ENCODE measurements around the gene ARID3A. TPM values are rescaled to one million over a fixed set of nuclear protein-coding genes. Genes with fewer than 3 reads are reported as not detected.
A peak's percentile ranks its signal among the peaks of the same experiment; 100 is the strongest.

The ARID3A gene
- total RNA-seq, 1 experiment from 2014 or later = 239 TPM

DNA sequence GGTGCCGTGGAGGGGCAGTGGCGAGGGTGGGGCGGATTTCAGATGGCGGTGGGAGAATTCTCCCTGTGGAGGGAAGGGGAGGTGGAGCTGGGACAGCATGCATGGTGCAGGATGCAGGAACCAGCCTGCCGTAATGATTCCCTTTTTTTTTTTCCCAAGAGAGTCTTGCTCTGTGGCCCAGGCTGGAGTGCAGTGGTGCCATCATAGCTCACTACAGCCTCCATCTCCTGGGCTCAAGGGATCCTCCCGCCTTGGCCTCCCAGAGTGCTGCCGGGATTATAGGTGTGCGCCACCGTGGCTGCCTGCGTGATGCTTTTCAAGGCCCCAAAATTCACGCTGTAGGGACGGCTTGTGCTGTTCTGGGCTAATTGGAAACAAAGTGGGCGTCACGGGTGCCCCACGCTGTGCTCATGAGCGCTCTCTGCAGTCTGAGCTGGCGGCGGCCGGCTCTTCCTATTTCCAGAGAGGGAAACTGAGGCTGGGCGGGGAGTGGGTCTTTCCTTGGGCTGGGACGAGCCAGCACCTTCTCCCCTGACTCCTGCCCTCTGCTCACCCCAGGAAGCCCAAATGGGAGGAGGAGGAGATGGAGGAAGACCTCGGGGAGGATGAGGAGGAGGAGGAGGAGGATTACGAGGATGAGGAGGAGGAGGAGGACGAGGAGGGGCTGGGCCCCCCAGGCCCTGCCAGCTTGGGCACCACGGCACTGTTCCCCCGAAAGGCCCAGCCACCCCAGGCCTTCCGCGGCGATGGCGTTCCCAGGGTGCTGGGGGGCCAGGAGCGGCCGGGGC, 6.2 kb downstream of the ARID3A start:
- ChIA-PET CTCF (interaction anchor here (0.6 kb wide), 1 partner anchor 162 kb away, joined by 5 read pairs; no protein-coding TSS in a partner anchor), POLR2A (no interaction called here)
- Histone ChIP-seq H3K9me3 (no peaks in the 10 kb centered on the region), H3K4me1 (peaks cover 29% of the 10 kb centered on the region), H3K36me3 (ENCODE audit: control insufficient read depth, insufficient read depth, low read length) (peaks cover 3% of the 10 kb centered on the region), H3K4me3 (ENCODE audit: low read depth, low read length) (no peak overlapping the region), H3K27me3 (replicated peaks; ENCODE audit: control insufficient read depth, insufficient read depth, low read length) (no peaks in the 10 kb centered on the region)
- H3K9me3 Mint-ChIP-seq (ENCODE audit: unreplicated experiment) = no peaks in the 10 kb centered on the region
- no peaks in the 10 kb centered on the region for H3K4me1 Mint-ChIP-seq (ENCODE audit: low read depth, unreplicated experiment)
- H3K4me3 Mint-ChIP-seq (ENCODE audit: unreplicated experiment) = peak overlapping the region; percentile 22
- no peak overlapping the region for H3K27ac Mint-ChIP-seq (ENCODE audit: unreplicated experiment)
- no TSS peak for BruUV-seq (replicated peaks)
- H3K27me3 Mint-ChIP-seq (ENCODE audit: insufficient read depth, unreplicated experiment) = no peaks in the 10 kb centered on the region
- intact Hi-C loops (cut with micrococcal nuclease; ENCODE audit: unreplicated experiment) = no loop called here
- TF ChIP-seq, protein P1, sequence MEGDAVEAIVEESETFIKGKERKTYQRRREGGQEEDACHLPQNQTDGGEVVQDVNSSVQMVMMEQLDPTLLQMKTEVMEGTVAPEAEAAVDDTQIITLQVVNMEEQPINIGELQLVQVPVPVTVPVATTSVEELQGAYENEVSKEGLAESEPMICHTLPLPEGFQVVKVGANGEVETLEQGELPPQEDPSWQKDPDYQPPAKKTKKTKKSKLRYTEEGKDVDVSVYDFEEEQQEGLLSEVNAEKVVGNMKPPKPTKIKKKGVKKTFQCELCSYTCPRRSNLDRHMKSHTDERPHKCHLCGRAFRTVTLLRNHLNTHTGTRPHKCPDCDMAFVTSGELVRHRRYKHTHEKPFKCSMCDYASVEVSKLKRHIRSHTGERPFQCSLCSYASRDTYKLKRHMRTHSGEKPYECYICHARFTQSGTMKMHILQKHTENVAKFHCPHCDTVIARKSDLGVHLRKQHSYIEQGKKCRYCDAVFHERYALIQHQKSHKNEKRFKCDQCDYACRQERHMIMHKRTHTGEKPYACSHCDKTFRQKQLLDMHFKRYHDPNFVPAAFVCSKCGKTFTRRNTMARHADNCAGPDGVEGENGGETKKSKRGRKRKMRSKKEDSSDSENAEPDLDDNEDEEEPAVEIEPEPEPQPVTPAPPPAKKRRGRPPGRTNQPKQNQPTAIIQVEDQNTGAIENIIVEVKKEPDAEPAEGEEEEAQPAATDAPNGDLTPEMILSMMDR (IDR thresholded peaks at IDR 0.05; ENCODE audit: insufficient read depth in 1 of 2, low read depth in 1 of 2, low read length in 1 of 2, severe bottlenecking in 1 of 2, unreplicated experiment in 1 of 2) = no peak
- DNase-seq = no peak
- H3K36me3 Mint-ChIP-seq (ENCODE audit: insufficient read depth, unreplicated experiment) = peaks cover 84% of the 10 kb centered on the region

DNA sequence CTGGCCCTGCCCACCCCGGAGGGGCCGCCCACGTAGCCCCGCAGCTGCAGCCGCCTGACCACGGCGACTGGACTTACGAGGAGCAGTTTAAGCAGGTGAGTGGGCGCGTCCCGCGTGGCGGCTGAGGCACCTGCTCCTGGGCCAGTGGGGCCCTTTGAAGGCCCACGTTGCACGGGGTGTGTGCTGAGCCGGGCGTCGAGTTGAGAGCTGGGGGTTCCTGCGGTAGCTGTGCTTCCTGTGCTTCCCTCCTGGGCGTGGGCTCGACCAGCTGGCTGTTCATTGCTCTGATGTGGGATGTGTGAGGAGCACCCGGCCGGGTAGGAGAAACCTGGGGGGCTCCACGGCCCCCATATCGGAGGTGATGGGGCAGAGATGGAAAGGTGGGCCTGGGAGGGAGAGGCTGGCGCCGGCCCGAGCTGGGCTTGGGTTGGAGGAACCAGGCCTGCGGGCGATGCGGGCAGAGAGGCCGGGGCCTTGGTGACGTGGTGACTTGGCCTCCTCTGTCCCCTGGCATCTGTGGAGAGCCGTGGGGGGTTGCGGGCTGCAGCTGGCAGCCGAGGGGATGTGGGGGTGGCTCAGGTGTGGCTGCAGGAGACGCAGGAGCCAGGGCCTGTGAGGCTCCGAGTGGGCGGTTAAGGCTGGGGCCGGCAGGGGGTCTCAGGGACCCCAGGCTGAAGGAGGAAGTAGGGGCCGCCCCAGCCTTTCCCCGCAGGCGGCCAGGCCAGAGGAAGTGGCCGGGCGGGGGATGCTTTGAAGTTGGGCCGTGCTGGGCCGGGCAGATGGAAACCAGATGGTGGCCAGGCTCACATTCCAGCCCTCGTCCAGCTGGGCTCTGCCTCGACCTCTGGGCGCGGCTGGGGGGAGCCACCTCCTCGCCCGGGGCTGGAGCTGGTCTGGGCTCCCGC, 7.1 kb downstream of the ARID3A start:
- Mint-ChIP-seq H3K36me3 (ENCODE audit: insufficient read depth, unreplicated experiment) (peaks cover 92% of the 10 kb centered on the region), H3K9me3 (ENCODE audit: unreplicated experiment) (no peaks in the 10 kb centered on the region), H3K4me3 (ENCODE audit: unreplicated experiment) (peak overlapping the region; percentile 30), H3K27ac (ENCODE audit: unreplicated experiment) (no peak overlapping the region), H3K4me1 (ENCODE audit: low read depth, unreplicated experiment) (no peaks in the 10 kb centered on the region), H3K27me3 (ENCODE audit: insufficient read depth, unreplicated experiment) (no peaks in the 10 kb centered on the region)
- Histone ChIP-seq H3K36me3 (ENCODE audit: control insufficient read depth, insufficient read depth, low read length) (peaks cover 3% of the 10 kb centered on the region), H3K4me3 (ENCODE audit: low read depth, low read length) (no peak overlapping the region), H3K4me1 (peaks cover 26% of the 10 kb centered on the region), H3K9me3 (no peaks in the 10 kb centered on the region), H3K27me3 (replicated peaks; ENCODE audit: control insufficient read depth, insufficient read depth, low read length) (no peaks in the 10 kb centered on the region)
- peak; percentile 51 to 77 for DNase-seq
- intact Hi-C loops (cut with micrococcal nuclease; ENCODE audit: unreplicated experiment) = no loop called here
- ChIA-PET CTCF (interaction anchor here (0.6 kb wide), 1 partner anchor 39 kb away, joined by 5 read pairs; no protein-coding TSS in a partner anchor), POLR2A (no interaction called here)
- TF ChIP-seq, protein P1 (IDR thresholded peaks at IDR 0.05; ENCODE audit: insufficient read depth in 1 of 2, low read depth in 1 of 2, low read length in 1 of 2, severe bottlenecking in 1 of 2, unreplicated experiment in 1 of 2) = no peak
- BruUV-seq (replicated peaks) = no TSS peak

DNA sequence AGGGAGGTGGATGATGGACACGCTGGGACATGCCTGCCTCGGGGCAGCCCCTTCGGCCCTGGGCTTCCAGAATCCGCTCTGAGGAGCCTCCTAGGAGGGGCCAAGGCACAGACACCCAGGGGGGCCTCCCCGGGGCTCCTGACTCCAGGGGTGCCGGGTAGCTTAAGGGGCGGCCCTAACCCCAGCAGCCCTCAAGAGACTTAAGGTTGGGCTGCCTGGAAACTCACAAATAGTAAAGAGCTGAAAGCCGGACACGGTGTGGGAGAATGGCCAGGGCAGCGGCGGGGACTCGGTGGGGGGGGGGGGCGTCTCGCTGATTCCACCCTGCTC, 7.7 kb downstream of the ARID3A start:
- POLR2A ChIA-PET = no interaction called here
- CTCF ChIA-PET = interaction anchor here (0.6 kb wide), 1 partner anchor 39 kb away, joined by 5 read pairs; no protein-coding TSS in a partner anchor
- intact Hi-C loops (cut with micrococcal nuclease; ENCODE audit: unreplicated experiment) = no loop called here
- Histone ChIP-seq H3K27me3 (replicated peaks; ENCODE audit: control insufficient read depth, insufficient read depth, low read length) (no peaks in the 10 kb centered on the region), H3K4me3 (ENCODE audit: low read depth, low read length) (no peak overlapping the region), H3K4me1 (peaks cover 19% of the 10 kb centered on the region), H3K9me3 (no peaks in the 10 kb centered on the region), H3K36me3 (ENCODE audit: control insufficient read depth, insufficient read depth, low read length) (peaks cover 5% of the 10 kb centered on the region)
- TF ChIP-seq, protein P1 (IDR thresholded peaks at IDR 0.05; ENCODE audit: insufficient read depth in 1 of 2, low read depth in 1 of 2, low read length in 1 of 2, severe bottlenecking in 1 of 2, unreplicated experiment in 1 of 2) = no peak
- no peaks in the 10 kb centered on the region for H3K4me1 Mint-ChIP-seq (ENCODE audit: low read depth, unreplicated experiment)
- DNase-seq = no peak
- no peak overlapping the region for H3K27ac Mint-ChIP-seq (ENCODE audit: unreplicated experiment)
- peaks cover 98% of the 10 kb centered on the region for H3K36me3 Mint-ChIP-seq (ENCODE audit: insufficient read depth, unreplicated experiment)
- no peaks in the 10 kb centered on the region for H3K27me3 Mint-ChIP-seq (ENCODE audit: insufficient read depth, unreplicated experiment)
- no peak overlapping the region for H3K4me3 Mint-ChIP-seq (ENCODE audit: unreplicated experiment)
- BruUV-seq (replicated peaks) = no TSS peak
- no peaks in the 10 kb centered on the region for H3K9me3 Mint-ChIP-seq (ENCODE audit: unreplicated experiment)
